ENCODE data around the gene DMD. TPM values are rescaled to one million over a fixed set of nuclear protein-coding genes. Genes with fewer than 3 reads are reported as not detected.

DMD gene
- total RNA-seq, 1 donor, result 2.4 TPM

DNA sequence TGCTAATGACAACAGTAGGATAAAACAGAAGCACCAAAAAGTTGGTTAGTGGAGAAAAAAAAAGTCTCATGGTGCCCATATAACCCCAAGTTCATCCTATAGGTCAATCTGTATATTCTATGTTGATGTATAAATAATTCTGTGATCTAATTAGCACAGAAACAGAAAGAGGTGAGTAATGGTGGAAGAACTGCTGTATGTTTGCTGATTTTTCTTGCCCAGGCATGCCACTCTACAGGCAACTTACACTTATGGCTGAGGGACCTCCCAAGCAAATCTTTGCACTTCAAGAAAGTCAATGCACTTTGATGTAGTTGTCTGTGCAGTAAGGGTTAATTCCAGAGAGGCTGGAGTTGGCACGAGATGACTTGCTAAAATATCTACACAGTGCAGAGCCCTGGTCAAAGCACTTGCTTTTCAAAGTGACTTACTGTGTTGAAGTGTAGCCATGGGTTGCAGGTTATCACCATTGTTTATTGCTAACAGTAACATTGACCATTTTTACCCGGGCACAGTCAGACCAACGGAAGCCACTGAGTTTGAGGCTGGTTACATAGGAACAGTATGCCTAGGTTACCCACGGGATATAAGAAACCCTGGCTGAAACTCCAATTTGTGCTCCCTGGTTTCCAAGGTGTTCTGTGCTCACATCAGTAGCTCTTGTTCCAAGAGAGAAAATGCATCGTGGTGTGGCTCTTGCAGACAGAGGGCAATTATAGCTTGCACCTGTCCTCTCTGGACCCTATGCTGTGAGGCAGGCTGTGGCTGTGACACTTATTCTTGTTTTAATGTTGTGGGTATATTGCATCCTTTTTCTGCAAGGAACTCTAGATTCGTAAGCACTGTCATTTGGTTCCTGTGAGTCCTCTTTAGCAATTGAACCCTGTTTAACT, 1998.2 kb downstream of the DMD start:
- H3K9me3 ChIP-seq (ENCODE audit: low read depth, low read length), result no peaks in the 10 kb centered on the region
- no peaks in the 10 kb centered on the region for H3K4me1 ChIP-seq (ENCODE audit: insufficient read depth, low read length)
- no peaks in the 10 kb centered on the region for H3K27me3 ChIP-seq (ENCODE audit: insufficient read depth, low read length)
- no peak overlapping the region for H3K4me3 ChIP-seq (ENCODE audit: low read length)

DNA sequence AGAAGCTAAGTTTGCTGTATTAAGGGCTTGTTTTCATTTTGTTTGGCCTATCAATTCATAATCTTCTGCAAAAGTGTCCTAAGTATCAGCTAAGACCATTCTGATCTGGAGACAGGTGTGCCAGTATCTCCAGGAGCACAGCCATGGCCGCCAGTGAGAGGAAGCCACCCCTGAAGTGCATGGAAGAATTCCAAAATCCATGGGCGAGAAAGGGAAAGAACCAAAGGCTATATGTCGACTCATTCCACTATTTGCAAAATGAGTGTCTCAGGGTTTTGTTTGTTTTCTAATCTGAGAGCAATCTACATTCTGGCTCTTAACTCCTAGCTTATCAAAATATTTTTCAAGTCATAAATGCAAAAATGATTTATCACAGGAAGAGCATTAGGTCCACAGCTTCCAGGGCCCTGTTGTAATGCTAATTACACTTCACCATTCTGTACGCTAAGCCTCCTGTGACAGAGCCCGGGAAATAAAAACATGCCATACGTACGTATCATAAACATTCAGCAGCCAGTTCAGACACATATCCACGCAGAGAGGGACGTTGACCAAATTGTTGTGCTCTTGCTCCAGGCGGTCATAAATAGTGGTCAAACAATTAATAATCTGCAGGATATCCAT, 2002.2 kb downstream of the DMD start:
- Histone ChIP-seq H3K4me1 (ENCODE audit: insufficient read depth, low read length) (no peaks in the 10 kb centered on the region), H3K27me3 (ENCODE audit: insufficient read depth, low read length) (no peaks in the 10 kb centered on the region), H3K9me3 (ENCODE audit: low read depth, low read length) (no peaks in the 10 kb centered on the region)

DNA sequence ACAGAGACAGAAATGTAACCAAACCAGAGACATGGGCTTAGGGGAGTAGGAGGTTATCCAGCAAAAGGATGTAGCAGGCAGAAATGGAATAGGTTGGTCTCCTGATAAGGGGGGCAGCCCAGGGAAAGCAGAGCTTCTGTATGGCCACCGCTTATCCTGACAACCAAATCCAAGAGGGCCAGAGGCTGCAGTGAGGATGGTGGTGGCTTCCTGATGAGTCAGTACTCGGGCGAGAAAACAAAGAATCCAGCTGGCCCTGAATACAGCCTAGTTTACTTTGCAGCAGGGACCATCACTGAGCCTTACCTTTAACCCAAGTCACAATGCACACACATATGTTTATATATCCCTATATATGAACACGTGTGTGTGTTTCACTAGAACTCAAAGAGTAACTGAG, 2009.8 kb downstream of the DMD start:
- H3K4me1 ChIP-seq (ENCODE audit: insufficient read depth, low read length), result no peaks in the 10 kb centered on the region

More for the DNA sequence above, 2002.2 kb downstream of the DMD start:
- no peak overlapping the region for H3K4me3 ChIP-seq (ENCODE audit: low read length)

DNA sequence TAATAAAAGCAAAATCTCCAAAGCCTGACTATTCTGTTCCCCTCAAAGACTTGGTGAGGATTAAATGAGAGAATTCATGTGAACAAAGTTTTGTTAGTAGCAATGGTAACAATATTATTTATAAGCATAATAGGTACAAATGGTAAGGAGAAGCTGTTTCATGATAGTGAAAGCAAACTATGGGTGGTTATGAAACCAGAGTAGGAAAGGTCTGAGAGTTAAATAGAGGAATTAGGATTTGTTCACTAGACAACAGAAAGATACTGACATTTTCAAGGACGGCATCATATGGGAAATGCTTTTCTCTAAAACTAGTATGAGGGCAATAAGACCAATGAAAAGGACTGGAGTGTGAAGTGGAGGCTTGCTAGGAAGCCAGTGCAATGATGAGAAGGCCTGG, 2010.9 kb downstream of the DMD start:
- no peaks in the 10 kb centered on the region for H3K9me3 ChIP-seq (ENCODE audit: low read depth, low read length)
- no peak overlapping the region for H3K4me3 ChIP-seq (ENCODE audit: low read length)
- no peaks in the 10 kb centered on the region for H3K4me1 ChIP-seq (ENCODE audit: insufficient read depth, low read length)
- H3K27me3 ChIP-seq (ENCODE audit: insufficient read depth, low read length), result no peaks in the 10 kb centered on the region

More for the DNA sequence above, 2009.8 kb downstream of the DMD start:
- H3K4me3 ChIP-seq (ENCODE audit: low read length), result no peak overlapping the region
- no peaks in the 10 kb centered on the region for H3K27me3 ChIP-seq (ENCODE audit: insufficient read depth, low read length)
- no peaks in the 10 kb centered on the region for H3K9me3 ChIP-seq (ENCODE audit: low read depth, low read length)

DNA sequence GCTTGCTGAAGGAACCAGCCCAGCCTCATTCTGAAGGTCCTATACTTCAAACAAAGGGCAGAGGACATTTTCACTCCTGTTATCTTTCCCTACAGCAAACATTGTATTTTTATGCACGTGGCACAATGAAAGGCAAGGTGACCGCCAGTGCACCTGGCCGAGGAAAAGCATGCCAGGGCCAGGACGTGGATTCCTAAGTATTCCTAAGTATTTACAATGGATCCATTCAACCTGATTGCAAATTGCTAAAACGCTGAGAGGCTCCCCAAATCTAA, 2011.6 kb downstream of the DMD start:
- Histone ChIP-seq H3K9me3 (ENCODE audit: low read depth, low read length) (no peaks in the 10 kb centered on the region), H3K4me1 (ENCODE audit: insufficient read depth, low read length) (no peaks in the 10 kb centered on the region), H3K4me3 (ENCODE audit: low read length) (no peak overlapping the region), H3K27me3 (ENCODE audit: insufficient read depth, low read length) (no peaks in the 10 kb centered on the region)

DNA sequence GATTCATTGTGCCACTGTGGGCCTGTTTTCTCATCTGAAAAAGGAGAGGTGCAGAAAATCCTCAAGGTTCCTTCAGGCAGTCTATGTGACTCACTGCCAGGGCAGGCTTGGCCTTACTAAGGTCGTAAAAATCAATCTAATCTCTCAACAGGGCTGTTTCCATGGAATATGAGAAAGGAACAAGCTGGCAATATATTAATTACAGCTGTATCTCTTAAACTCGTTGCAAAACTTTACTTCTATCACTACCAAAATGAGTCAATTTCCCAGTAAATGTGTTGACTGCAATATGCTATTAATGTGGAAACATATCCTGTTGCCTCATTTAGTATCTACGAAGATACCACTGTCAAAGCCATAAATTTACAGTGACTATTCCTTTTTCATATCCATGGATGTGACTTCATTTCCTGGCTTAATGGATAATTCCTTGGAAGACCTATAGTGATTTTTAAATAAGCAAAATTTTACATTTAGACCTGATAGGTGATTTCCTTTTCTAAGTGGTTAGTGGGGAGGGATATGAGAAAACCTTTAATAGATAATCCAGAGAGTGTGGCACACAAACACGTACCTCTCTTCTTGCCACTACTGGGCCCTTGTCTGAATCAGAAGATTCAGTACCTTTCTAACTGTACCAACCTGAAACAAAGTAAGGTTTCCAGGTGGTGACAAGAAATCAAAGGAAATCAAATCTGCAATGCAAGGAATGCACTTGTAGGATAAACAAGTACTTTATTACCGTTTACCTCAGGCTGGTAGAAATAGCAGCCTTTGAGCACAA, 2012.1 kb downstream of the DMD start:
- no peak overlapping the region for H3K4me3 ChIP-seq (ENCODE audit: low read length)
- H3K4me1 ChIP-seq (ENCODE audit: insufficient read depth, low read length), result no peaks in the 10 kb centered on the region
- H3K9me3 ChIP-seq (ENCODE audit: low read depth, low read length), result no peaks in the 10 kb centered on the region
- H3K27me3 ChIP-seq (ENCODE audit: insufficient read depth, low read length), result no peaks in the 10 kb centered on the region

DNA sequence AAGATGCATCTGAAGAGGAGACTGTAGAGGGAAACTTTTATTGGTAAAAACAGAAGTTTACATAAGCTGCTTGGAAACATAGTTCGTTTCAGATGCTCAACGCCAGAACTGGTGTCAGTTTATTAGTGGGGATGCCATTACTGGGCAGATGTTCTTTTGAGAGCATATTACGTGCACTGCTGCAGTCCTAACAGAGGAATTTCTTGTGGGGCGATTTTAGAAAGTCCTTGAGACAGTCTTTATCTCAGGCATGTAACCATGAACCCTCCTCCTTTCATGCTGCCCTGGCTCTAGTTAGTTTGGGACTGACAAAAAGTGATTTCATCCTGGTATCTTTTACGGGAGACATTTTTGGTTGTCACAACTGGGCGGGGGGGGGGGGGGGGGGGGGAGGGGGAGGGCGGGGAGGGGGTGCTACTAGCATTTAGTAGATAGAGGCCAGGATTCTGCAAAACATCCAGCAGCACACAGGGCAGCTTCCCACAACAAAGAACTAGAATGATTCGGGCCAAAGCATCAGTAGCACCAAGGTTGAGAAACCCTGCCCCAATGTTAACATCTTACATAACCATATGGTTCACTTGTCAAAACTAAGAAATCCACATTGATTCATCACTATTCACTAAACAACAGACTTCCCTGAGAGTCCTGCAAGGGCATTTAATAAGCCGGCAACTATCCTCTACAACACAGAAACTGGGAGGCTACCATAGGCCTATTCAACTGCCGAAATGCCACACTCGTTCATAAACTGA, 2021.0 kb downstream of the DMD start:
- no peaks in the 10 kb centered on the region for H3K27me3 ChIP-seq (ENCODE audit: insufficient read depth, low read length)
- H3K4me3 ChIP-seq (ENCODE audit: low read length), result no peak overlapping the region
- no peaks in the 10 kb centered on the region for H3K4me1 ChIP-seq (ENCODE audit: insufficient read depth, low read length)
- H3K9me3 ChIP-seq (ENCODE audit: low read depth, low read length), result no peaks in the 10 kb centered on the region

DNA sequence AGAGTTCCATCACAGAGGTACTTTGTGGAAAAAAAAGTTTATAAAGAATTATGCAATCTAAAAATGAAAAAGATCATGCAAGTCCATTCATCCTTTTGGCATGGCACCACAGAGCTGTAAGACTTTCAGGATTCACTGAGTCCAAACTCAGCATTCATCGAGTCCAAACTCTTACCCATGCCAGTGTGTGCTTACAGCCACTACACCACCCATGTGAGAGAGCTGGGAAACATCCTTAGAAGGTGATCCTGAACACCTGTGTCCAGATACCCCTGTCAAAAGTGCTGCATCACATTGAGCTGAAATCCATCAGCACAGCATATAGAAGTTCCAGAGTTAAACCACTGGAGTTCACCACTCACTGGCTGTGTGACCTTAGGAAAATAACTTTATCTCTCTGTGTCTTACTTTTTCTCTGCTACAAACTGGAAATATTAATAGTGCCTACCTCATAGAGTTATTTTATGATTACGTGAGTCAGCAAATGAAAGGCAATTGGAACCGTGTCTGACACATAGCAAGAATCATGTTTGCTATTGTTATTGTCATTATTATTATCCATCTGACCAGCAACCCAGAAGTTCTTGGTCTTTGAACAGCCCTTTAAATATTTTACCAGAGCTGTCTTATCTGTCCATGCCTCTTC, 2024.5 kb downstream of the DMD start:
- H3K4me3 ChIP-seq (ENCODE audit: low read length), result no peak overlapping the region
- H3K4me1 ChIP-seq (ENCODE audit: insufficient read depth, low read length), result no peaks in the 10 kb centered on the region

DNA sequence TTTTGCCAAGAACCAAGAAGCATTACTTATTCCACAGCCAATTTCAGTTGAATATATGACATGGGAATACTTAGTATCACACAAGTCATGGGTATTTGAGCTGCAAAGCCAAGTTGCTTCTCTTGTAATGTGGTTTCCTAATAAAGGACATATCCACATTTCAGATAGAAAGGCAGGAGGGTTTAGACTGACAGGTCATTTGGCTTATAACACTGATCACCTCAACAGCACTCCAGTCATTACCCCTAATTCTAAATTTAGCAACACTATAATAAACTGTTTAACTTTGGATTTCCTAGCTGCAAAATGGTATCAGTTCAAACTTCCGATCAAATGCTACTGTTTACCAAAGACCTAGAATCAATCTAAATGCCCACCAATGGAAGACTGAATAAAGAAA, 2025.5 kb downstream of the DMD start:
- H3K4me1 ChIP-seq (ENCODE audit: insufficient read depth, low read length), result no peaks in the 10 kb centered on the region
- H3K9me3 ChIP-seq (ENCODE audit: low read depth, low read length), result no peaks in the 10 kb centered on the region
- H3K27me3 ChIP-seq (ENCODE audit: insufficient read depth, low read length), result no peaks in the 10 kb centered on the region
- H3K4me3 ChIP-seq (ENCODE audit: low read length), result no peak overlapping the region

More for the DNA sequence above, 2024.5 kb downstream of the DMD start:
- H3K9me3 ChIP-seq (ENCODE audit: low read depth, low read length), result no peaks in the 10 kb centered on the region
- H3K27me3 ChIP-seq (ENCODE audit: insufficient read depth, low read length), result no peaks in the 10 kb centered on the region

DNA sequence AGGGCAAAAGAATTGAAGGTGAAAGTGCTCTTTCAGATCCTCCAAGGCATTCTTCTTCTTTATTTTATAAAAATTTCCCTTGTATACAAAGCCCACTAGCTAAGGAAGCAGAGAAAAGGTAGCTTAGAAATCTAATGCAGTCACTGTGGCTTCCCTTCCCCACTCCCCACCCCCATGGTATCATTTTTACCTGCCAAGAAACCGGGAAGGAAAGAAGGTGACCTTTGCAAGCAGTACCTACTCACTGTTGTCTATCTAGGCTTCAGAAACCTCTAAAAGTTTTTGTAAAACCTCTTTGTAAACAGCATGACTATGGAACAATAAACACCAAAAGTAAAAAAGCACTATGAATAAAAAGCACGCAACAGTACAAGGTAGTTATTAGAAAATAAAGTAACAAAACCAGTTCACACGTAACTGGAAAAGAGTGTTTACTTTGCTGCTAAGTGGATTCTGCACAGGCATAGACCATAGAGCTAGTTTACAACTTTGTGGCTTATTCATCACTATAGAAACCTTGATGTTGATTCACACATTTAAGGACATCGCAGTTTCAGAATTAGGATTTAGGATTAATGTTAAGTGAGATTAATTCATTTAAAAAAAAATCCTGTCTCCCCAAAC, 2029.9 kb downstream of the DMD start:
- Histone ChIP-seq H3K9me3 (ENCODE audit: low read depth, low read length) (no peaks in the 10 kb centered on the region), H3K4me3 (ENCODE audit: low read length) (no peak overlapping the region)

DNA sequence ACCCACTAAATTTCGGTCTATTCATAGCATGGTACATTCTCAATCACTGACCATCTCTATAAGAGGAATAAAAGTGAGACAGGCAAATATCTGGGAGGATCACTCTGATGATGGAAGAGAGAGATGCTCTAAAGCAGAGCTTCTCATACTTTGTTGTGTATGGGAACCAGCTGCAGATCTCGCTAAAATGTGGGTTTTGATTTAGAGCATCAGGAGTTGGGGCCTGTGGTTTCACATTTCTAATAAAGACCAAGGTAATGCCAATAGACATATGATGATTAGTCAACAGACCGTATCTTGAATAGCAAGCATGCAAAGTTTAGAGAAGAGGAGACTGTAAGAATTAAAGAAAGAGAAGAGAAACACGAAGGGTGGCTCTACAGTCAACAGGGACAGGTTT, 2032.1 kb downstream of the DMD start:
- Histone ChIP-seq H3K4me1 (ENCODE audit: insufficient read depth, low read length) (no peaks in the 10 kb centered on the region), H3K27me3 (ENCODE audit: insufficient read depth, low read length) (no peaks in the 10 kb centered on the region), H3K9me3 (ENCODE audit: low read depth, low read length) (no peaks in the 10 kb centered on the region), H3K4me3 (ENCODE audit: low read length) (no peak overlapping the region)

More for the DNA sequence above, 2029.9 kb downstream of the DMD start:
- Histone ChIP-seq H3K4me1 (ENCODE audit: insufficient read depth, low read length) (no peaks in the 10 kb centered on the region), H3K27me3 (ENCODE audit: insufficient read depth, low read length) (no peaks in the 10 kb centered on the region)

DNA sequence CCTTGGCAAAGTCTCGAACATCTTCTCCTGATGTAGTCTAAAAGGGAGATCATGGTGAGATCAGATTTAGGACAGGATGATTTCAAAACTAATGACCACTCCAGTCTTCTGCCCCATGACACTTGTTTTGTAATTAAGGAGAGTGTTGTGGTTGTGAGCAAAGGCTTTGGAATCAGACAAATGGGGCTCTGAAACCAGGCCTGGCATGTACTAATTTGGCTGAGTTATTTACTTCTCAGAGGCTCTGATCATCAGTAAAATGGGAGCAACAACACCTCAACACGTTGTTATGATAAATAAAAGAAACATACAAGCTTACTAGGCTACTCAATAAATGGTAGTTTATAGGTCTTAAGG, 2032.6 kb downstream of the DMD start:
- Histone ChIP-seq H3K27me3 (ENCODE audit: insufficient read depth, low read length) (no peaks in the 10 kb centered on the region), H3K9me3 (ENCODE audit: low read depth, low read length) (no peaks in the 10 kb centered on the region), H3K4me3 (ENCODE audit: low read length) (no peak overlapping the region), H3K4me1 (ENCODE audit: insufficient read depth, low read length) (no peaks in the 10 kb centered on the region)

DNA sequence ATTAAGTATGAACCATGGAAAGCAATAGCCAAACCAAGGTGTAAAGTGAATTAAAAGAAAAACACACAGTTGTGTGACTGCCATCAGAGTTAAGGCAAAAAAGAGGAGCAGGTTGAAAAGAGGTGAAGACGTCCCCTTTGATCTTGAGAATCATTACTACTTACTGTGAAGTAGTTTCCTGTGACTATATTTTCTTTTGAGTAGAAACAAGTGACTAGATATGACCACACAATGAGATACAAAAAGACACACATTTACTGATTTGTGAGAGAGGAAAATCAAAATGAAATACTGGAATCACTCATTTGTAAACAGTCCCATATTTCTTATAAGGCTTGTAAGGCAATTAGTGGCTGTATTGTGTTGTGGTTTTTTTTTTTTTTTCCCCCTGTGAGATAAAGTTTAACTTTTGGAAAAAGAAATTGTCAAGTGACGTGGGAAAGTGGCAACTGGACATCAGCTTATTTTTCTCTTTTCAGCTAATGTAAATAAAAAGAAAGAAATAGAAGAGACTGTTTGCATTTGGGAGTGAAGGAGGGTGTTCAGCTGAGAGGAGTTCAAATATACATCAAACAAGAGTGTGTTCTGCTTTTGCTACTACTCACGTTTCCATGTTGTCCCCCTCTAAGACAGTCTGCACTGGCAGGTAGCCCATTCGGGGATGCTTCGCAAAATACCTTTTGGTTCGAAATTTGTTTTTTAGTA, 2033.1 kb downstream of the DMD start:
- H3K9me3 ChIP-seq (ENCODE audit: low read depth, low read length), result no peaks in the 10 kb centered on the region
- H3K4me3 ChIP-seq (ENCODE audit: low read length), result no peak overlapping the region
- no peaks in the 10 kb centered on the region for H3K4me1 ChIP-seq (ENCODE audit: insufficient read depth, low read length)
- no peaks in the 10 kb centered on the region for H3K27me3 ChIP-seq (ENCODE audit: insufficient read depth, low read length)

DNA sequence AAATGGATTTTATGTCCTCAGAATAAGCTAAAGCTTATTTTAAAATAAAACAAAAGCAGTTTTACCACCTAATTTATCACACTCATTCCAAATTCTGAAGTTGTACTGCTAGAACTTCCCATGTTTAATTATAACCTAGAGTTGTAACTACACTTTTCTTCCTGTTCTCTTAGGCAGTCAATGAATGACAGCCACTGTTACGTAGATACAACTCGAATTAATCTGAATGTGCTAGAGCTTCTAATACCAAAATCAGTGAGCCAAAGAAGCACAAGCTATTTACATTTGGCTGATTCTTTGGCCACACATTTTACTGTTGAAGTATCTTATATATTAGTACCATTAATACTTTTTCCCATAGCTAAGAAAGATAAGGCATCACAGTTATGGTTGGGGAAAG, 2040.6 kb downstream of the DMD start:
- Histone ChIP-seq H3K4me1 (ENCODE audit: insufficient read depth, low read length) (no peaks in the 10 kb centered on the region), H3K4me3 (ENCODE audit: low read length) (no peak overlapping the region), H3K9me3 (ENCODE audit: low read depth, low read length) (no peaks in the 10 kb centered on the region), H3K27me3 (ENCODE audit: insufficient read depth, low read length) (no peaks in the 10 kb centered on the region)

Measured in mononuclear cell (primary cell).